Panc1 (cell line): ENCODE data around the gene HHIP. TPM values are rescaled to one million over a fixed set of nuclear protein-coding genes. Genes with fewer than 3 reads are reported as not detected.

Source experiments
- ATAC-seq: fragments of 200-7000 bp; cut with Tn5 transposase; 2 replicates; pipeline ENCODE4 v1.9.1; 2020; ENCODE audit warnings: mild to moderate bottlenecking, moderate library complexity
- BruUV-seq: library from RNA; stranded (reverse); fragments of 400-500 nt; replicated peaks from 2 replicates; lab custom pipeline; 2021; lab: Mats Ljungman, UMichigan
- CTCF ChIA-PET: fragments of 300-600 bp; sonication (Branson Sonifier 250); formaldehyde crosslinking; loops from one replicate; lab custom pipeline; 2022; ENCODE audit warnings: antibody characterized with exemption; lab: Charles Lee
- POLR2A ChIA-PET: fragments of 300-600 bp; sonication (Branson Sonifier 250); formaldehyde crosslinking; loops from one replicate; lab custom pipeline; 2022; ENCODE audit warnings: antibody characterized with exemption; lab: Charles Lee
- DNase-seq: peaks from one replicate; pipeline ENCODE4 v3.0.0-alpha.2; 2010; ENCODE audit warnings: low read depth, low spot score
- H3K27ac ChIP-seq: 2 replicates; pipeline ENCODE4 v1.5.1; 2011; ENCODE audit warnings: mild to moderate bottlenecking, low read length, inconsistent platforms
- H3K27me3 ChIP-seq: fragments of 200-500 bp; sonication (Bioruptor generic); 2 replicates; pipeline ENCODE4 v1.6.0; 2014; ENCODE audit warnings: low read length, inconsistent platforms; ENCODE audit not compliant: control insufficient read depth, insufficient read depth
- H3K36me3 ChIP-seq: fragments of 200-500 bp; sonication (Bioruptor generic); 2 replicates; pipeline ENCODE4 v1.5.1; 2014; ENCODE audit warnings: inconsistent platforms, mild to moderate bottlenecking, low read length, moderate library complexity; ENCODE audit not compliant: control insufficient read depth, insufficient read depth
- H3K4me1 ChIP-seq: 2 replicates; pipeline ENCODE4 v1.5.1; 2011; ENCODE audit warnings: inconsistent platforms, mild to moderate bottlenecking, low read length, moderate library complexity; ENCODE audit not compliant: control insufficient read depth, insufficient read depth
- H3K4me3 ChIP-seq, 2 experiments: 2 replicates each; pipeline ENCODE4 v1.5.1; 2011 to 2012; ENCODE audit warnings: low read depth in 2 of 2, low read length in 2 of 2, mild to moderate bottlenecking in 2 of 2, inconsistent platforms in 1 of 2, moderate library complexity in 1 of 2
- H3K9me3 ChIP-seq: fragments of 200-500 bp; sonication (Bioruptor generic); 2 replicates; pipeline ENCODE4 v1.5.1; 2014; ENCODE audit warnings: low read depth, mild to moderate bottlenecking, inconsistent platforms, low read length, moderate library complexity; ENCODE audit not compliant: control insufficient read depth, insufficient read depth
- CTCF ChIP-seq: fragments of 450-650 bp; IDR thresholded peaks from 2 replicates; pipeline ENCODE4 v1.5.1; 2017; ENCODE audit warnings: mild to moderate bottlenecking
- POLR2AphosphoS5 ChIP-seq: IDR thresholded peaks from 2 replicates; pipeline ENCODE4 v1.6.1; 2012; ENCODE audit warnings: mild to moderate bottlenecking, low read depth, low read length, moderate library complexity
- REST ChIP-seq, 2 experiments: IDR thresholded peaks; 2 replicates each; pipeline ENCODE4 v1.6.1; 2011 to 2012; ENCODE audit warnings: low read depth in 2 of 2, control low read depth in 1 of 2, low read length in 1 of 2, mild to moderate bottlenecking in 1 of 2, moderate library complexity in 1 of 2; ENCODE audit not compliant: insufficient read depth in 1 of 2
- SIN3A ChIP-seq: IDR thresholded peaks from 2 replicates; pipeline ENCODE4 v1.6.1; 2012; ENCODE audit warnings: low read depth, mild to moderate bottlenecking, low read length, moderate library complexity, borderline replicate concordance; ENCODE audit not compliant: insufficient read depth
- TCF7L2 ChIP-seq: IDR thresholded peaks from 2 replicates; pipeline ENCODE4 v1.6.1; 2011; ENCODE audit warnings: mild to moderate bottlenecking, low read depth, low read length, inconsistent platforms
- in situ Hi-C: cut with HindIII; loops from 2 replicates; pipeline ENCODE4 v1.10.0; 2016; ENCODE audit warnings: low sequenced_read_pairs, low pct_unique_long_range_greater_than_20kb
- intact Hi-C: fragments of 100-400 bp; cut with micrococcal nuclease; formaldehyde crosslinking; loops from one replicate; pipeline ENCODE4 v1.10.0; 2022; ENCODE audit not compliant: unreplicated experiment
- total RNA-seq: library from RNA; stranded (reverse); gene quantifications from one replicate; pipeline ENCODE4 v1.2.1, GENCODE V29; 2021; ENCODE audit not compliant: unreplicated experiment

HHIP gene
- total RNA-seq, 1 experiment from 2014 or later: 0.08 TPM

GRCh38 chr4:144663834-144664475 lies 18.0 kb downstream of the HHIP start:
- H3K27ac ChIP-seq: no peak overlapping the region
- no TSS peak for BruUV-seq
- no peaks in the 10 kb centered on the region for H3K4me1 ChIP-seq
- ChIA-PET POLR2A (no interaction called here), CTCF (no interaction called here)
- H3K27me3 ChIP-seq: no peaks in the 10 kb centered on the region
- no peaks in the 10 kb centered on the region for H3K9me3 ChIP-seq
- ATAC-seq (no peak), DNase-seq (no peak)
- no peaks in the 10 kb centered on the region for H3K36me3 ChIP-seq
- TF ChIP-seq TCF7L2: no peak
- no peak for TF ChIP-seq POLR2AphosphoS5
- no peak for TF ChIP-seq REST (IDR thresholded peaks at IDR 0.05; ENCODE audit: insufficient read depth in 1 of 2, low read depth in 2 of 2, low read length in 1 of 2)
- no peak for TF ChIP-seq CTCF
- TF ChIP-seq SIN3A: no peak
- intact Hi-C loops: no loop called here
- no peak overlapping the region for H3K4me3 ChIP-seq
- in situ Hi-C loops: no loop called here

- in situ Hi-C loops: no loop called here
- ATAC-seq: no peak
- no TSS peak for BruUV-seq
These were observed 20.7 kb downstream of the HHIP start for GRCh38 chr4:144666539-144667175.

More at GRCh38 chr4:144666539-144667175, 20.7 kb downstream of the HHIP start:
- Histone ChIP-seq H3K27ac (no peak overlapping the region), H3K4me1 (no peaks in the 10 kb centered on the region), H3K9me3 (no peaks in the 10 kb centered on the region), H3K36me3 (no peaks in the 10 kb centered on the region), H3K27me3 (no peaks in the 10 kb centered on the region), H3K4me3 (no peak overlapping the region)
- no peak for DNase-seq
- intact Hi-C loops: no loop called here
- POLR2A ChIA-PET: no interaction called here
- TF ChIP-seq REST (IDR thresholded peaks at IDR 0.05; ENCODE audit: insufficient read depth in 1 of 2, low read depth in 2 of 2, low read length in 1 of 2) (no peak), POLR2AphosphoS5 (no peak), CTCF (no peak), SIN3A (no peak), TCF7L2 (no peak)
- CTCF ChIA-PET: no interaction called here
